ENCODE measurements around the gene VWA2. TPM values are rescaled to one million over a fixed set of nuclear protein-coding genes. Genes with fewer than 3 reads are reported as not detected.
A peak's percentile ranks its signal among the peaks of the same experiment; 100 is the strongest.

VWA2 gene
- total RNA-seq, 1 donor from 2014 or later, result 10.6 TPM

DNA sequence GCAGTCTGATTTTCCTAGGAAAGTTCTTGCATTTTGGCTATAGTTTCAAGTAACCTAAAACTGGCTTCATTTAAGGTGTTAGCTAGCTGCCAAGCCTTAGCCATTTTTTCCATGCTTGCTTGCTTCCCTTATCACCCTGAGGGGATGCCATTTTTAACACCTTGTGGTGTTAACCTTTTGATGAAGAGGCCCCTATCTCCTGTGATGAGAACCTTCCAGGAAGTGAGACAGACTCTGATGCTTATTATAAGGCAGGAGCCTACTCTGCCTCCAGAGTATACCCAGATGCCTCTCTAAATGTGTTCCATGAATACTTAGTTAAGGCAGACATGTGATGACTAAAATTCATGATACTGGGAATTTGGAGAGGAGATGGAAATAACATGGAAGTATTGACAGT lies 4.9 kb upstream of the VWA2 start:
- H3K27ac ChIP-seq, result no peak overlapping the region
- H3K4me1 ChIP-seq, result peaks cover 8% of the 10 kb centered on the region
- intact Hi-C loops (cut with DNase I), result no loop called here
- H3K27me3 ChIP-seq (ENCODE audit: low read depth), result peaks cover 9% of the 10 kb centered on the region
- ATAC-seq (no peak), DNase-seq (no peak)
- TF ChIP-seq, protein P1, sequence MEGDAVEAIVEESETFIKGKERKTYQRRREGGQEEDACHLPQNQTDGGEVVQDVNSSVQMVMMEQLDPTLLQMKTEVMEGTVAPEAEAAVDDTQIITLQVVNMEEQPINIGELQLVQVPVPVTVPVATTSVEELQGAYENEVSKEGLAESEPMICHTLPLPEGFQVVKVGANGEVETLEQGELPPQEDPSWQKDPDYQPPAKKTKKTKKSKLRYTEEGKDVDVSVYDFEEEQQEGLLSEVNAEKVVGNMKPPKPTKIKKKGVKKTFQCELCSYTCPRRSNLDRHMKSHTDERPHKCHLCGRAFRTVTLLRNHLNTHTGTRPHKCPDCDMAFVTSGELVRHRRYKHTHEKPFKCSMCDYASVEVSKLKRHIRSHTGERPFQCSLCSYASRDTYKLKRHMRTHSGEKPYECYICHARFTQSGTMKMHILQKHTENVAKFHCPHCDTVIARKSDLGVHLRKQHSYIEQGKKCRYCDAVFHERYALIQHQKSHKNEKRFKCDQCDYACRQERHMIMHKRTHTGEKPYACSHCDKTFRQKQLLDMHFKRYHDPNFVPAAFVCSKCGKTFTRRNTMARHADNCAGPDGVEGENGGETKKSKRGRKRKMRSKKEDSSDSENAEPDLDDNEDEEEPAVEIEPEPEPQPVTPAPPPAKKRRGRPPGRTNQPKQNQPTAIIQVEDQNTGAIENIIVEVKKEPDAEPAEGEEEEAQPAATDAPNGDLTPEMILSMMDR (IDR thresholded peaks at IDR 0.05), result no peak
- no peaks in the 10 kb centered on the region for H3K9me3 ChIP-seq
- H3K36me3 ChIP-seq, result no peaks in the 10 kb centered on the region
- H3K4me3 ChIP-seq, result no peak overlapping the region

DNA sequence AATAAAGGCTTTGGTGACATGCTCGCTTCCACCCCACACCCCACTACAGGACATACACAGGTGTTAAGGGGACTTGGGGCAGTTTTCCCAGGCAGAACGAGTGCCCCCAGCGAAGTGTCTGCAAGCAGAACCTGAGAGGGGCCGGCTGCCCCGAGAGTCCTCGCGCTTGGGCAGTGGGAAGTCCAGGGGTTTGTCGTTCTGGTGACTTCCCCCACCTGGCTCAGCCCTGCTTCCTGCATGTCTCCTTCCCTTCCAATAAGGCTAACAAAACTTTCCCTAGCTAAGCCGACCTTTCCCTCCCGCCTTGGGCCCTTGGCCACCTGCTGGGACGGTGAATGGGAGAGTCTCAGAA lies 916 bp downstream of the VWA2 start:
- H3K27me3 ChIP-seq (ENCODE audit: low read depth), result peaks cover 24% of the 10 kb centered on the region
- H3K36me3 ChIP-seq, result no peaks in the 10 kb centered on the region
- DNase-seq (no peak), ATAC-seq (peak; percentile 16 to 17)
- peak overlapping the region; percentile 61 for H3K4me3 ChIP-seq
- intact Hi-C loops (cut with DNase I), result no loop called here
- H3K4me1 ChIP-seq, result peaks cover 34% of the 10 kb centered on the region
- H3K27ac ChIP-seq, result peak overlapping the region; percentile 70
- H3K9me3 ChIP-seq, result no peaks in the 10 kb centered on the region
- TF ChIP-seq, protein P1 (IDR thresholded peaks at IDR 0.05), result no peak

DNA sequence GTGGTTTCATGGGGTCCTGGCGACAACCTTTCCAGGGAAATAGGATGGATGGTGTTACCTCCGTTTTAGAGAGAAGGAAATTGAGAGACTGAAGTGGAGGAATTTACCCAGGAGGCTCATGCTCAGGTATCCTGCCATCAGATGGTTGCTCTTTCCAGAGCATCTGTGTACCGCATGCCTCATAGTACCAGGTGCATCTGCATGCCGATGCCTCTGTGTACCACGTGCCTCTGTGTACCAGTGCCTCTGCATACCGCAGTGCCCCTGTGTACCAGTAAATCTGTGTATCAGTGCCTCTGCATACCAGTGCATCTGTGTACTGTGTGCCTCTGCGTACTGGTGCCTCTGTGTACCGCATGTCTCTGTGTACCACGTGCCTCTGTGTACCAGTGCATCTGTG lies 3.2 kb downstream of the VWA2 start:
- Histone ChIP-seq H3K27ac (no peak overlapping the region), H3K36me3 (no peaks in the 10 kb centered on the region), H3K9me3 (no peaks in the 10 kb centered on the region), H3K27me3 (ENCODE audit: low read depth) (peaks cover 24% of the 10 kb centered on the region), H3K4me3 (no peak overlapping the region), H3K4me1 (peaks cover 43% of the 10 kb centered on the region)
- no peak for DNase-seq
- TF ChIP-seq, protein P1 (IDR thresholded peaks at IDR 0.05), result no peak
- intact Hi-C loops (cut with DNase I), result no loop called here
- no peak for ATAC-seq

DNA sequence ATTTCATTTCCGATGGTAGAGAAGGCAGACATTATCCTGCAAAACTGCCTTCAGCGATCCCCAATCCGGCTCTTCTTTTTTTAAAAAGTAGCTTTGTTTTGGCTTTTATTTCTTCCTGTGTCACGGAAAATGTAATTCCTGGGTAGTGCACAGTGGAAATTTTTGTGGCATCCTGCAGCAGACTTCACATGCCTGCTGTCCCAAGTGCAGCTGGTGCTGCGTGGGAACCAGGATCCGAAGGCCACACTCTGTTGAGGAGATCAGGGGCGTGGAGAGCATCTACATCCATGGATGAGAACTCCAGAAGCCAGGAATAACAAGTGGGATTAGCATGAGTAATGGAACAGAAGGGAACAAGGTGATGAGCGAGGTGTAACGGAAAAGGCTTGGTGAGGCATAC lies 4.6 kb downstream of the VWA2 start:
- Histone ChIP-seq H3K27ac (no peak overlapping the region), H3K4me3 (no peak overlapping the region), H3K27me3 (ENCODE audit: low read depth) (peaks cover 20% of the 10 kb centered on the region), H3K9me3 (no peaks in the 10 kb centered on the region), H3K36me3 (no peaks in the 10 kb centered on the region), H3K4me1 (peaks cover 40% of the 10 kb centered on the region)
- intact Hi-C loops (cut with DNase I), result no loop called here
- no peak for DNase-seq
- TF ChIP-seq, protein P1 (IDR thresholded peaks at IDR 0.05), result no peak
- no peak for ATAC-seq

DNA sequence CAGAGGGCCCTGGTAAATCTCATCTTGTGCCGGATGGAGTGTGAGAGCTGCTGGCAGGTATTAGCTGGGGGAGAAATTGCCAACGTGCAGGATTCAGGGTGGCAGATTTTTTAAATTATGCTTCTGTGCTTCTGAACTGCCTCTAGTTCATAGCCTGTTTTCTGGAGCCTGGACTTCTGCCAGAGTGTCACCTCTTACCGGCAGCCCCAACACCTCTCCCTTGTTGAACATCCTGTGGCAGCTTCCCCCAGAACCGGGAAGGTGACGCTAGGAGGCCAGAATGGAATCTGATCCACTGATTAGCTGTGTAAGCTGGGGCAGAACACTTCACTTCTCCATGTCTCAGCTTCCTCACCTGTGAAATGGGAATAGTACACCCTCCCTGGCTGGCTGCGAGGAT lies 5.1 kb downstream of the VWA2 start:
- TF ChIP-seq, protein P1 (IDR thresholded peaks at IDR 0.05), result no peak
- H3K27me3 ChIP-seq (ENCODE audit: low read depth), result peaks cover 15% of the 10 kb centered on the region
- peak overlapping the region; percentile 21 for H3K27ac ChIP-seq
- no peaks in the 10 kb centered on the region for H3K9me3 ChIP-seq
- ATAC-seq (no peak), DNase-seq (no peak)
- H3K4me3 ChIP-seq, result no peak overlapping the region
- peaks cover 35% of the 10 kb centered on the region for H3K4me1 ChIP-seq
- intact Hi-C loops (cut with DNase I), result no loop called here
- no peaks in the 10 kb centered on the region for H3K36me3 ChIP-seq
